ENCODE data around the gene C3orf33. TPM values are rescaled to one million over a fixed set of nuclear protein-coding genes. Genes with fewer than 3 reads are reported as not detected.

C3orf33 gene
- total and polyA plus RNA-seq, 2 of the 8 experiments (the other 6 are each of a cell fraction or from before 2014, with no cell fraction given), result 3.4 to 4.5 TPM

GRCh38 chr3:155743606-155744005 lies 62.5 kb downstream of the C3orf33 start:
- peak overlapping the region; percentile 72 to 96 (median 86) for H3K4me3 ChIP-seq (ENCODE audit: extremely low read depth in 1 of 4, insufficient read depth in 2 of 4, low read depth in 3 of 4, low read length in 4 of 4)
- ChIA-PET POLR2A (ENCODE audit: partially characterized antibody) (interaction anchor here (0.8 kb wide), 1 partner anchor 128 kb away, joined by 3 read pairs; no protein-coding TSS in a partner anchor), CTCF (ENCODE audit: partially characterized antibody) (interaction anchor here (0.7 to 1.2 kb wide), 6 partner anchors 11 to 387 kb away, joined by 3 to 6 read pairs (median 3); partner anchors contain the start of gene C3orf33)
- H3K9me3 ChIP-seq (ENCODE audit: insufficient read depth in 2 of 2, low read depth in 1 of 2, low read length in 1 of 2), result no peaks in the 10 kb centered on the region
- no peak for TF ChIP-seq CREB1 (IDR thresholded peaks at IDR 0.05)
- TF ChIP-seq JUND (IDR thresholded peaks at IDR 0.05; ENCODE audit: low read length), result no peak
- no peak for TF ChIP-seq EZH2 (IDR thresholded peaks at IDR 0.05; ENCODE audit: low read depth, low read length, severe bottlenecking)
- H4K5ac ChIP-seq (ENCODE audit: insufficient read length, low read depth, low read length), result no peak overlapping the region
- peak overlapping the region in 1 of 4 experiments; percentile 25; a peak in 1 of 7 replicates for H3K9ac ChIP-seq (replicated peaks in 1 of 4; ENCODE audit: extremely low read depth in 1 of 4, low read depth in 3 of 4, low read length in 3 of 4)
- no peak overlapping the region for H4K8ac ChIP-seq (ENCODE audit: extremely low read depth, insufficient read depth, low read length)
- WGBS, 2 experiments (ENCODE audit: extremely low coverage in 1 of 2, insufficient coverage in 1 of 2, insufficient read length in 1 of 2, insufficient replicate concordance in 2 of 2, low coverage in 1 of 2, low lambda C conversion rate in 2 of 2, missing lambda C conversion rate in 1 of 2), result 28% methylated on average over 8 of the region's 8 CpGs; no CpG with 5 or more reads in 1 of the 2 experiments
- H3K36me3 ChIP-seq (ENCODE audit: control insufficient read depth in 2 of 4, insufficient read depth in 4 of 4, low read length in 3 of 4), result no peaks in the 10 kb centered on the region
- DNase-seq (ENCODE audit: low read depth in 1 of 2, low spot score in 2 of 2) (no peak), FAIRE-seq (no peak)
- no peak overlapping the region for H2BK15ac ChIP-seq (ENCODE audit: low read length)
- no peak overlapping the region for H2BK120ac ChIP-seq (replicated peaks; ENCODE audit: low read depth, low read length)
- H2AK5ac ChIP-seq (ENCODE audit: low read depth, low read length), result no peak overlapping the region
- H3K14ac ChIP-seq (ENCODE audit: insufficient read length), result no peak overlapping the region
- no peak overlapping the region for H4K91ac ChIP-seq (replicated peaks; ENCODE audit: insufficient read length, low read length)
- H2BK12ac ChIP-seq (ENCODE audit: low read depth, low read length), result no peak overlapping the region
- H2AFZ ChIP-seq (ENCODE audit: low read length), result no peak overlapping the region
- no peak overlapping the region for H3K23ac ChIP-seq (ENCODE audit: insufficient read length)
- no peak overlapping the region for H2BK5ac ChIP-seq (ENCODE audit: low read depth, low read length)
- no peak overlapping the region for H3K4ac ChIP-seq (replicated peaks; ENCODE audit: insufficient read length, low read depth, low read length)
- H3K56ac ChIP-seq (replicated peaks; ENCODE audit: insufficient read length, low read depth, low read length), result no peak overlapping the region
- H3K18ac ChIP-seq (ENCODE audit: extremely low read depth, low read length), result no peak overlapping the region
- H3K79me1 ChIP-seq (ENCODE audit: low read depth, low read length), result no peaks in the 10 kb centered on the region
- peak overlapping the region; percentile 76 to 94 for H3K4me2 ChIP-seq (ENCODE audit: insufficient read depth in 1 of 2, low read depth in 2 of 2, low read length in 2 of 2)
- peaks cover 0 to 42% of the 10 kb centered on the region in 2 experiments; a peak in 2 of 4 replicates for H3K79me2 ChIP-seq (ENCODE audit: control insufficient read depth in 1 of 2, insufficient read depth in 2 of 2, low read length in 2 of 2)
- no peak overlapping the region for H2BK20ac ChIP-seq (ENCODE audit: low read length)
- no peaks in the 10 kb centered on the region for H3K27me3 ChIP-seq (replicated peaks in 1 of 4; ENCODE audit: control insufficient read depth in 3 of 4, extremely low read depth in 1 of 4, insufficient read depth in 3 of 4, low read length in 3 of 4)
- H3K27ac ChIP-seq (ENCODE audit: low read depth, low read length), result no peak overlapping the region
- H4K20me1 ChIP-seq (replicated peaks in 1 of 2; ENCODE audit: control insufficient read depth in 1 of 2, insufficient read depth in 2 of 2, low read length in 2 of 2), result no peaks in the 10 kb centered on the region
- H3K23me2 ChIP-seq (ENCODE audit: low read depth, low read length), result peaks cover 8% of the 10 kb centered on the region
- peaks cover 2 to 14% (median 6%) of the 10 kb centered on the region in 4 experiments; a peak in 6 of 7 replicates for H3K4me1 ChIP-seq (replicated peaks in 1 of 4; ENCODE audit: control insufficient read depth in 3 of 4, insufficient read depth in 4 of 4, low read length in 3 of 4)

Data from H1 (cell line).